GM18526 (cell line): ENCODE measurements around the gene HSF4.

Experiments used
- POLR2A ChIP-seq: IDR thresholded peaks from 3 replicates; pipeline ENCODE4 v1.6.1; 2011; ENCODE audit not compliant: insufficient read length; ENCODE audit errors: extremely low read depth

The HSF4 gene

GRCh38 chr16:67170168-67170948, 5.8 kb downstream of the HSF4 start, which contains the start of gene NOL3:
NOL3 (plus strand) TSS chr16:67170538.
- TF ChIP-seq POLR2A, result peak; percentile 45

GRCh38 chr16:67170949-67171649, 6.6 kb downstream of the HSF4 start:
- TF ChIP-seq POLR2A, result no peak

GRCh38 chr16:67173323-67173722, 8.8 kb downstream of the HSF4 start:
- no peak for TF ChIP-seq POLR2A

GRCh38 chr16:67173808-67174705, 9.5 kb downstream of the HSF4 start:
- TF ChIP-seq POLR2A, result no peak

GRCh38 chr16:67174706-67175231, 10.2 kb downstream of the HSF4 start:
- no peak for TF ChIP-seq POLR2A

- no peak for TF ChIP-seq POLR2A
These were observed 12.1 kb downstream of the HSF4 start for GRCh38 chr16:67176662-67177061.

GRCh38 chr16:67177743-67178699, 13.5 kb downstream of the HSF4 start:
- no peak for TF ChIP-seq POLR2A

- no peak for TF ChIP-seq POLR2A
These were observed 15.0 kb downstream of the HSF4 start for GRCh38 chr16:67179421-67180080.

- no peak for TF ChIP-seq POLR2A
These were observed 15.6 kb downstream of the HSF4 start for GRCh38 chr16:67180166-67180565.

GRCh38 chr16:67181346-67181745, 16.8 kb downstream of the HSF4 start:
- TF ChIP-seq POLR2A, result no peak

- TF ChIP-seq POLR2A, result no peak
These were observed 17.7 kb downstream of the HSF4 start for GRCh38 chr16:67182288-67182687.

- no peak for TF ChIP-seq POLR2A
These were observed 18.7 kb downstream of the HSF4 start for GRCh38 chr16:67183284-67183626.

GRCh38 chr16:67183627-67184452, 19.3 kb downstream of the HSF4 start, which contains the start of gene MATCAP1:
MATCAP1 (minus strand) TSS chr16:67183963; CDS start chr16:67180610, 3,353 bp downstream.
- peak; percentile 48 for TF ChIP-seq POLR2A
